Gastroesophageal sphincter (tissue), 3 donors: ENCODE measurements around the gene COA6.

ENCODE experiments used
- EP300 ChIP-seq: sonication (generic); formaldehyde crosslinking; IDR thresholded peaks from one replicate; pipeline ENCODE4 v1.6.1; 2017; ENCODE audit warnings: antibody characterized with exemption, mild to moderate bottlenecking
- POLR2A ChIP-seq, 2 donors: fragments of 450-650 bp; IDR thresholded peaks; one replicate each; pipeline ENCODE4 v1.6.1; 2017; ENCODE audit warnings: antibody characterized with exemption in 2 of 2, mild to moderate bottlenecking in 2 of 2, moderate library complexity in 1 of 2
- POLR2AphosphoS5 ChIP-seq: sonication (generic); formaldehyde crosslinking; IDR thresholded peaks from one replicate; pipeline ENCODE4 v1.6.1; 2017; ENCODE audit warnings: antibody characterized with exemption
- TF ChIP-seq, protein P1 (sequence below), 4 experiments: fragments of 200-600 bp in 2 of 4; fragments of 450-650 bp in 2 of 4; sonication (generic) in 1 of 4; IDR thresholded peaks; one replicate each; pipeline ENCODE4 v1.5.1; 2017 to 2019; ENCODE audit warnings: antibody characterized with exemption in 4 of 4, mild to moderate bottlenecking in 2 of 4, moderate library complexity in 2 of 4

DNA sequence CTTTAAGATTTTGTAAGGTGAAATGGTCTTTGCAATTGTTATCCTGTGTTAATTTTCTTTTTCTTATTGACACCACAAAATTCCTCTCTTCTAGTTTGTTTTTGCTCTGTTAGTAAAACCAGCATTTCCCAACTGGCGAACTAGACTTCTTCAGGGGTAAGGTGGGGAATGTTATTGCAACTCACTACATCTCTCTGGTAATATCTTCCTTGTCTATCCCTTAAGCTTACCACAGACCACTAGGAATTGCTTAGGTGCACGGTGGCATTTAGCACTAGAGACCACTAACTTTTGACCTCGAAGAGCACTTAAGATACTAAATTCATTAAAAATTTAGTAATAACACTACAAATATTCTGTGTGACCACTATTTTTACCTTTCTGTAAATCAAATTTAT lies 4.2 kb upstream of the COA6 start:
- TF ChIP-seq POLR2AphosphoS5, result no peak
- no peak for TF ChIP-seq POLR2A (IDR thresholded peaks at IDR 0.05)
- TF ChIP-seq, protein P1, sequence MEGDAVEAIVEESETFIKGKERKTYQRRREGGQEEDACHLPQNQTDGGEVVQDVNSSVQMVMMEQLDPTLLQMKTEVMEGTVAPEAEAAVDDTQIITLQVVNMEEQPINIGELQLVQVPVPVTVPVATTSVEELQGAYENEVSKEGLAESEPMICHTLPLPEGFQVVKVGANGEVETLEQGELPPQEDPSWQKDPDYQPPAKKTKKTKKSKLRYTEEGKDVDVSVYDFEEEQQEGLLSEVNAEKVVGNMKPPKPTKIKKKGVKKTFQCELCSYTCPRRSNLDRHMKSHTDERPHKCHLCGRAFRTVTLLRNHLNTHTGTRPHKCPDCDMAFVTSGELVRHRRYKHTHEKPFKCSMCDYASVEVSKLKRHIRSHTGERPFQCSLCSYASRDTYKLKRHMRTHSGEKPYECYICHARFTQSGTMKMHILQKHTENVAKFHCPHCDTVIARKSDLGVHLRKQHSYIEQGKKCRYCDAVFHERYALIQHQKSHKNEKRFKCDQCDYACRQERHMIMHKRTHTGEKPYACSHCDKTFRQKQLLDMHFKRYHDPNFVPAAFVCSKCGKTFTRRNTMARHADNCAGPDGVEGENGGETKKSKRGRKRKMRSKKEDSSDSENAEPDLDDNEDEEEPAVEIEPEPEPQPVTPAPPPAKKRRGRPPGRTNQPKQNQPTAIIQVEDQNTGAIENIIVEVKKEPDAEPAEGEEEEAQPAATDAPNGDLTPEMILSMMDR (IDR thresholded peaks at IDR 0.05), result no peak
- no peak for TF ChIP-seq EP300
